HG03571 (cell line): ENCODE measurements around the gene FAM3C.

Experiments used
- ATAC-seq: cut with Tn5 transposase; IDR thresholded peaks from one replicate; pipeline ENCODE4 v1.9.1; 2021; ENCODE audit not compliant: unreplicated experiment

The FAM3C gene

GRCh38 chr7:121383235-121383910 is 12.7 kb downstream of the FAM3C start:
- ATAC-seq, result no peak

- no peak for ATAC-seq
Measured at GRCh38 chr7:121382473-121382872, 13.6 kb downstream of the FAM3C start.

DNA sequence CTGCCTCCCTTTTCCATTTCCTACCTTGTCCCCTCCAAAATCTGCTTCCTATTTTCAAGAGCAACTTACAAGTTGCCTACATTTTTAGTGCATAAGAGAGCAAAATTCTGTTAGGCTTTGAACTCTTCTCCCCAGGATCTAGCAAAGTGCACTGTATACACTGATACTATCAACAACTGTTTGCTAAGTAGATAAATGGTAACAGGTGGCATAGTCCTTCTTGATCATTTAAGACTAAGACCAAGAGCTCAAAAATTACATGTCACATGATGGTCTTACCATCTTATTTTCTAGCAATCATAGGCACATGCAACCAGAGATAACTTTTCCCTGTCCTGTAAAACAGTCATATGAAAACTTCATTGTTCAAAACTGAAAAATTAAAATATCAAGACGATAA is 16.2 kb downstream of the FAM3C start:
- ATAC-seq, result no peak

- ATAC-seq, result no peak
Measured at GRCh38 chr7:121376979-121377378, 19.1 kb downstream of the FAM3C start.

DNA sequence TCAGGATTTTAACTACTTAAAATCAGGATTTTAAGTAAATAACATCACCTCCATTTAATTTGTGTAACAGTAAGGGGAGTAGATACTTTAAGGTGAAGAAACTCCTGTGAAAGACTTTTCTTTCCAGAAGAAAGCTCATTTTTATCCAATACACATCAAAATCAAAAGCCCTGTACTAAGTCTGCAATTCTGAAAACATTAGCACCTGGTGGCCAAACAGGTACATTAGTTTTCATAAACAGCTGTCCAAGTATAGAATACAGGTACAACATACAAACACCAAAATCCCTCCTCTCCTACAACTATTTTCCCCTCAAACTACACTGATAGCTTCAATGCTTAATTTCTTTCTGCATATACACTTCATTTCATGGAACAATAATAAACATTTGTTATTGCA is 22.9 kb downstream of the FAM3C start:
- ATAC-seq, result no peak

GRCh38 chr7:121372376-121373010 is 23.6 kb downstream of the FAM3C start:
- ATAC-seq, result peak; percentile 81

DNA sequence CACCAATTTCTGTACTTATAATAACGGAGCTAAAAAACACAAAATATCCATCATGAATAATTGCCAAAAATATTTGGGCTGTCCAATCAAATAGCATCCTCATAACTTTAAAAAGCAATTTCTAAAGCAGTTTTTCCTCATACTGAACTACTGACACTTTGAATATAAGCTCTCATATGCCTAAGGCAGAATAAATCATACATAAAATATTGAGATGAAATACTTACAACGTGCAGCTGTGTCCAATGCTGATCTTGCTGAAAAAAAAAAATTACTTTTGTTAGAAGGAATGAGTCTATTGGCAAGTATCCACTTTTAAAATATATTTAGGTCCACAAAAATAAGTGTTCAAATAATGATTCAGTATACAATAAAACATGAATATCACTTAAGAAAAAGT is 24.2 kb downstream of the FAM3C start:
- ATAC-seq, result no peak

- no peak for ATAC-seq
Measured at GRCh38 chr7:121371367-121371766, 24.7 kb downstream of the FAM3C start.

- peak; percentile 58 for ATAC-seq
Measured at GRCh38 chr7:121369462-121369861, 26.6 kb downstream of the FAM3C start.

DNA sequence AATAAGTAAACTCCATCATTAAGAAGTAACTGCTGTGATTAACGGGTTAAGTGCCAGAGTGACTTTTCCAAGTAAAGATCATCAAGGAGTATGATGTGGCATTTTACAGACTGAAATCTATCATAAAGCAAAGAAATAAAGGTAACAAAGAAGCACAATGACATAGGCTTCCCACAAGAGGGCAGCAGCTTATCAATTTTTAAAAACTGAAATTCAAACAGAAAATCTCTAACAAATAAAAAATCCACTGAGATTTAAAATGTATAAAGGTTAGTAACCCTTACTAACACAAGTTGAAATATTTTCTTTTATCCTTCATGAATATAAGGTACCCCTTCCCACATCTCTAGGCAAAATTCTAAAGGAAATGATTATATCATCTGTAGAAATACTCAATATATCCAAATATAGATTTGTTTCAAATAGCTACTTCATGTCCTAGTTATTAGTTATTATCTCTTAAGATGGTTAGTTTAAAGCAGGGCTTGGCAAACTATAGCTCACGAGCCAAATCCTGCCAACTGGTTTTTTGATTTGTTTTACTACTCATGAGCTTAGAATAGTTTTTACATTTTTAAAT is 29.2 kb downstream of the FAM3C start:
- no peak for ATAC-seq

DNA sequence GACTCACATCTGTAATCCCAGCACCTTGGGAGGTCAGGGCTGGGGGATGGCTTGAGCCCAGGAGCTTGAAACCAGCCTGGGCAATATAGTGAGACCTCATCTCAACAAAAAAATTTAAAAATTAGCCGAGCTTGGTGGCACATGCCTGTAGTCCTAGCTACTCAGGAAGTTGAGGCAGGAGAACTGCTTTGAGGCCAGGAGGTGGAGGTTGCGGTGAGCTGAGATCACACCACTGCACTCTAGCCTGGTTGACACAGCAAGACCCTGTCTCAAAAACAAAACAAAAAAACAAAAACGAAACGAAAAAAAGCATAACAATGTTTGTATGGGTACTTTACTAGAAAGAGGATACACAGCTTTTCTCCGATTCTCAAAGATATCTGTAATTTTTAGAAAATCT is 35.5 kb downstream of the FAM3C start:
- ATAC-seq, result no peak

GRCh38 chr7:121355574-121355973 is 40.5 kb downstream of the FAM3C start:
- no peak for ATAC-seq

GRCh38 chr7:121352323-121352722 is 43.8 kb downstream of the FAM3C start:
- ATAC-seq, result peak; percentile 48

DNA sequence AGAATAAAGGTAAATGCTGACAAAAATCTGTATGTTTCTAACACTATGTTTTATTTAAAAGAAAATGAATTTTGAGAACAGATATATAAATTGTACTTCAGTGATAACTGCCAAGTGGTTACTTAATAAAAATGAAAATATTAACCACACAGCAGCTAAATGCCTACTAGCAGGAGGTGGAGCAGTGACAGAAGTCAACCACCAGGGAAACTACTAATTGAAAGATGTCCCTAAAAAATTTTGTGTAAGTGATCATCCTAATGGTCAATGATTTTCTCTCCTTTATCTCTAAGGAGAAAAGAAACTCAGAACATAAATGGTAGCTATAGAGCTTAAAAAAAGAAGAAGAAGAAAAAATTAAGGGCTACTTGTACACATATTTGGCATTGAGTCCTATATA is 44.4 kb downstream of the FAM3C start:
- no peak for ATAC-seq

DNA sequence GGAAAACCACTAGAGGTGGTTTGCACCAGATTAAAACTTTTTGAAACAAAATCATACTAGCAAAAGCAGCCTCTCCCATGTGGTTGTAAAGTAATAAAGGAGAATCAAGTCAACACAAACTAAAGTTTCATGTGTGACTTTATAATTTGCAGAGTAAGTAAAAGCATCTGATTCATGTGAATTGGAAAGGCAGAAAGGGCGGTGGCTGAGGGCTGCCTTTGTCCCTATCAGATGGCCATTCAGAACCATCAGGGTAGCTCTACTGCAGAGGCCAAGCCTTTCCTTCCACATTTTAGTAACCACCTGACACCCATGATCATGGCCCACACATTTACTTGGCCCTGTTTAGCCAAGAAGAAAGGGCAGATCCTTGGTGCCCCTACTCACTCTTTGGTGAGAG is 51.6 kb downstream of the FAM3C start:
- no peak for ATAC-seq

DNA sequence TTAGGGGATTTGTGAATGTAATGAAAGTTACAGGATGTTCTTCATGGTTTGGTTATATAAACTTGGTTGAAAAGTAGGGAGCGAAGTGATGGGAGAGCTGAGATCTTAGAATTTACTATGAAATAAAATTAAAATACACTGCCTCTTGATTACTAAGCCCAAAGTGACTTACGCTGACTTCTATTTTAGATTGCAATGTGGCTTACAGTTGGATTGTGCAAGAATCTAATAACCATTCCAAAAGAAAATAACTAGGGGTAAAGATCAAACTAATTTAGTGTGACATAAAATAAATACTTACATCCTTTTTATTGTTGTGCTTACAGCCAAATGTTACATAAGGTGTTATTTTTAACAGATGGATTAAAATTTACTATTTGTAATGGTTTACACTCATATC is 52.0 kb downstream of the FAM3C start:
- no peak for ATAC-seq

GRCh38 chr7:121343302-121343701 is 52.8 kb downstream of the FAM3C start:
- no peak for ATAC-seq

GRCh38 chr7:121342631-121343030 is 53.5 kb downstream of the FAM3C start:
- ATAC-seq, result no peak

DNA sequence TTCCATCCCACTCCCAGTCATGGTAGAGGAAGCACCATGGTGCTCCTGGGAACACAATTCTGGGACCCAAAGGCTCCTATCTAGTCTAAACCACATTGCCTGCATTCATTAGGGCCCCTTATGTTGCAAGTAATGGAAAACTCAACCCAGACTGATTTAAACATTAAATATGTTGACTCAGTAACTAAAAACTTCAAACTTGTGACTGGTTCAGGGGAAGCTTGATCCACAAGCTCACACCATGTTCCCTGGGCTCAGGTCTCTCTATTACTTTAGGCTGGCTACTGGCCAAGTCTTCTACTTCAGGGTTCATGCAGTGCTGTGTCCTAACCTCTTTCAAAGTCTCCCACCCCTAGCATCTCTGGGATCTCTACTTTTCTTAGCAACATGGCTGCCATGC is 54.2 kb downstream of the FAM3C start:
- ATAC-seq, result no peak

DNA sequence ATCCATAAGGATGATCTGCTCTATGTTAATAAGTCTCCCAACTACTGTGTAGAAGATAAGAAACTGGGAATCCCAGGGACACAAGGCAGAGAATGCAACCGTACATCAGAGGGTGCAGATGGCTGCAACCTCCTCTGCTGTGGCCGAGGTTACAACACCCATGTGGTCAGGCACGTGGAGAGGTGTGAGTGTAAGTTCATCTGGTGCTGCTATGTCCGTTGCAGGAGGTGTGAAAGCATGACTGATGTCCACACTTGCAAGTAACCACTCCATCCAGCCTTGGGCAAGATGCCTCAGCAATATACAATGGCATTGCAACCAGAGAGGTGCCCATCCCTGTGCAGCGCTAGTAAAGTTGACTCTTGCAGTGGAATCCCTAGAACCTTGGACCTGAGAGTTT is 57.0 kb downstream of the FAM3C start:
- ATAC-seq, result no peak

GRCh38 chr7:121337398-121337797 is 58.7 kb downstream of the FAM3C start:
- ATAC-seq, result no peak

GRCh38 chr7:121336579-121336978 is 59.5 kb downstream of the FAM3C start:
- ATAC-seq, result no peak
